ENCODE measurements around the gene MAST4. TPM values are rescaled to one million over a fixed set of nuclear protein-coding genes. Genes with fewer than 3 reads are reported as not detected.
A peak's percentile ranks its signal among the peaks of the same experiment; 100 is the strongest.

Gene MAST4
- total and polyA plus RNA-seq, 7 experiments from 2014 or later: 11.3 to 39.0 (median 28.3) TPM

DNA sequence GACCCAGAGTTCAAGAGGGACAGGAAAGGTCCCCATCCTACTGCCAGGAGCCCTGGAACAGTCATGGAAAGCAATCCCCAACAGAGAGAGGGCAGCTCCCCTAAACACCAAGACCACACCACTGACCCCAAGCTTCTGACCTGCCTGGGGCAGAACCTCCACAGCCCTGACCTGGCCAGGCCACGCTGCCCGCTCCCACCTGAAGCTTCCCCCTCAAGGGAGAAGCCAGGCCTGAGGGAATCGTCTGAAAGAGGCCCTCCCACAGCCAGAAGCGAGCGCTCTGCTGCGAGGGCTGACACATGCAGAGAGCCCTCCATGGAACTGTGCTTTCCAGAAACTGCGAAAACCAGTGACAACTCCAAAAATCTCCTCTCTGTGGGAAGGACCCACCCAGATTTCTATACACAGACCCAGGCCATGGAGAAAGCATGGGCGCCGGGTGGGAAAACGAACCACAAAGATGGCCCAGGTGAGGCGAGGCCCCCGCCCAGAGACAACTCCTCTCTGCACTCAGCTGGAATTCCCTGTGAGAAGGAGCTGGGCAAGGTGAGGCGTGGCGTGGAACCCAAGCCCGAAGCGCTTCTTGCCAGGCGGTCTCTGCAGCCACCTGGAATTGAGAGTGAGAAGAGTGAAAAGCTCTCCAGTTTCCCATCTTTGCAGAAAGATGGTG, 568.8 kb downstream of the MAST4 start:
- peak overlapping the region in 8 of 9 donors; percentile 92 to 100 (median 98) for H3K27ac Mint-ChIP-seq

DNA sequence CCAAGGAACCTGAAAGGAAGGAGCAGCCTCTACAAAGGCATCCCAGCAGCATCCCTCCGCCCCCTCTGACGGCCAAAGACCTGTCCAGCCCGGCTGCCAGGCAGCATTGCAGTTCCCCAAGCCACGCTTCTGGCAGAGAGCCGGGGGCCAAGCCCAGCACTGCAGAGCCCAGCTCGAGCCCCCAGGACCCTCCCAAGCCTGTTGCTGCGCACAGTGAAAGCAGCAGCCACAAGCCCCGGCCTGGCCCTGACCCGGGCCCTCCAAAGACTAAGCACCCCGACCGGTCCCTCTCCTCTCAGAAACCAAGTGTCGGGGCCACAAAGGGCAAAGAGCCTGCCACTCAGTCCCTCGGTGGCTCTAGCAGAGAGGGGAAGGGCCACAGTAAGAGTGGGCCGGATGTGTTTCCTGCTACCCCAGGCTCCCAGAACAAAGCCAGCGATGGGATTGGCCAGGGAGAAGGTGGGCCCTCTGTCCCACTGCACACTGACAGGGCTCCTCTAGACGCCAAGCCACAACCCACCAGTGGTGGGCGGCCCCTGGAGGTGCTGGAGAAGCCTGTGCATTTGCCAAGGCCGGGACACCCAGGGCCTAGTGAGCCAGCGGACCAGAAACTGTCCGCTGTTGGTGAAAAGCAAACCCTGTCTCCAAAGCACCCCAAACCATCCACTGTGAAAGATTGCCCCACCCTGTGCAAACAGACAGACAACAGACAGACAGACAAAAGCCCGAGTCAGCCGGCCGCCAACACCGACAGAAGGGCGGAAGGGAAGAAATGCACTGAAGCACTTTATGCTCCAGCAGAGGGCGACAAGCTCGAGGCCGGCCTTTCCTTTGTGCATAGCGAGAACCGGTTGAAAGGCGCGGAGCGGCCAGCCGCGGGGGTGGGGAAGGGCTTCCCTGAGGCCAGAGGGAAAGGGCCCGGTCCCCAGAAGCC, 569.6 kb downstream of the MAST4 start:
- H3K4me1 ChIP-seq (ENCODE audit: control insufficient read depth in 2 of 2, insufficient read depth in 2 of 2, low read length in 2 of 2): peaks cover 71 to 73% of the 10 kb centered on the region in 2 donors
- DNase-seq (peak; percentile 56 to 78 (median 70)), ATAC-seq (peak; percentile 88)
- intact Hi-C loops (cut with micrococcal nuclease): loop anchor here (1.0 to 10.0 kb wide), 15 partner anchors 8 to 1999 kb away; partner anchors contain the start of genes CCNB1 (in 1 of the 2), CENPK (in 1 of the 2), PIK3R1 (in 1 of the 2) and PPWD1 (in 1 of the 2)
- ChIA-PET CTCF (interaction anchor here (0.6 to 17.3 kb wide), 8 partner anchors 9 to 1082 kb away, joined by 3 to 370 read pairs (median 4); partner anchors contain the start of gene CD180), POLR2A (interaction anchor here (0.6 to 17.7 kb wide), 13 partner anchors 9 to 1050 kb away, joined by 3 to 348 read pairs (median 5); partner anchors contain the start of gene CD180)
- H3K4me1 Mint-ChIP-seq: peaks cover 36 to 83% (median 62%) of the 10 kb centered on the region in 7 donors
- no peaks in the 10 kb centered on the region for H3K27me3 ChIP-seq (ENCODE audit: control insufficient read depth in 2 of 2, insufficient read depth in 2 of 2, low read length in 2 of 2)
- peak overlapping the region; percentile 80 for H3K27ac ChIP-seq (ENCODE audit: low read depth, low read length)
- H3K4me3 ChIP-seq (ENCODE audit: low read length): peak overlapping the region; percentile 54
- H3K36me3 Mint-ChIP-seq: peaks cover 4 to 67% (median 14%) of the 10 kb centered on the region in 5 donors
- H3K9me3 Mint-ChIP-seq: no peaks in the 10 kb centered on the region
- H3K9me3 ChIP-seq (ENCODE audit: control insufficient read depth in 2 of 3, low read length in 3 of 3): no peaks in the 10 kb centered on the region
- peak overlapping the region; percentile 84 to 96 (median 88) for H3K4me3 Mint-ChIP-seq
- peaks cover 0 to 11% (median 0%) of the 10 kb centered on the region in 3 experiments for H3K36me3 ChIP-seq (ENCODE audit: control insufficient read depth in 2 of 3, insufficient read depth in 3 of 3, low read length in 3 of 3)
- peak overlapping the region in 8 of 9 donors; percentile 96 to 100 (median 98) for H3K27ac Mint-ChIP-seq
- no peaks in the 10 kb centered on the region for H3K27me3 Mint-ChIP-seq

More for the DNA sequence above, 568.8 kb downstream of the MAST4 start:
- Mint-ChIP-seq H3K36me3 (peaks cover 4 to 71% (median 14%) of the 10 kb centered on the region in 5 donors), H3K4me3 (peak overlapping the region in 9 of 10 donors; percentile 84 to 96 (median 89)), H3K9me3 (no peaks in the 10 kb centered on the region), H3K27me3 (no peaks in the 10 kb centered on the region), H3K4me1 (peaks cover 44 to 91% (median 70%) of the 10 kb centered on the region in 7 donors)
- ATAC-seq (no peak), DNase-seq (no peak)
- Histone ChIP-seq H3K27ac (ENCODE audit: low read depth, low read length) (peak overlapping the region; percentile 80), H3K36me3 (ENCODE audit: control insufficient read depth in 2 of 3, insufficient read depth in 3 of 3, low read length in 3 of 3) (peaks cover 0 to 11% (median 0%) of the 10 kb centered on the region in 3 experiments), H3K27me3 (ENCODE audit: control insufficient read depth in 2 of 2, insufficient read depth in 2 of 2, low read length in 2 of 2) (no peaks in the 10 kb centered on the region), H3K4me3 (ENCODE audit: low read length) (peak overlapping the region; percentile 54), H3K9me3 (ENCODE audit: control insufficient read depth in 2 of 3, low read length in 3 of 3) (no peaks in the 10 kb centered on the region), H3K4me1 (ENCODE audit: control insufficient read depth in 2 of 2, insufficient read depth in 2 of 2, low read length in 2 of 2) (peaks cover 78 to 79% of the 10 kb centered on the region in 2 donors)
- POLR2A ChIA-PET: interaction anchor here (1.7 to 17.7 kb wide), 5 partner anchors 13 to 58 kb away, joined by 4 to 348 read pairs (median 33); no protein-coding TSS in a partner anchor
- intact Hi-C loops (cut with micrococcal nuclease): loop anchor here in 1 of 2 donors (5.0 to 10.0 kb wide), 7 partner anchors 323 to 2000 kb away; partner anchors contain the start of genes CCNB1, CENPK, PIK3R1 and PPWD1
- CTCF ChIA-PET: interaction anchor here (0.6 to 17.3 kb wide), 7 partner anchors 9 to 1121 kb away, joined by 3 to 370 read pairs (median 3); partner anchors contain the start of gene CD180

DNA sequence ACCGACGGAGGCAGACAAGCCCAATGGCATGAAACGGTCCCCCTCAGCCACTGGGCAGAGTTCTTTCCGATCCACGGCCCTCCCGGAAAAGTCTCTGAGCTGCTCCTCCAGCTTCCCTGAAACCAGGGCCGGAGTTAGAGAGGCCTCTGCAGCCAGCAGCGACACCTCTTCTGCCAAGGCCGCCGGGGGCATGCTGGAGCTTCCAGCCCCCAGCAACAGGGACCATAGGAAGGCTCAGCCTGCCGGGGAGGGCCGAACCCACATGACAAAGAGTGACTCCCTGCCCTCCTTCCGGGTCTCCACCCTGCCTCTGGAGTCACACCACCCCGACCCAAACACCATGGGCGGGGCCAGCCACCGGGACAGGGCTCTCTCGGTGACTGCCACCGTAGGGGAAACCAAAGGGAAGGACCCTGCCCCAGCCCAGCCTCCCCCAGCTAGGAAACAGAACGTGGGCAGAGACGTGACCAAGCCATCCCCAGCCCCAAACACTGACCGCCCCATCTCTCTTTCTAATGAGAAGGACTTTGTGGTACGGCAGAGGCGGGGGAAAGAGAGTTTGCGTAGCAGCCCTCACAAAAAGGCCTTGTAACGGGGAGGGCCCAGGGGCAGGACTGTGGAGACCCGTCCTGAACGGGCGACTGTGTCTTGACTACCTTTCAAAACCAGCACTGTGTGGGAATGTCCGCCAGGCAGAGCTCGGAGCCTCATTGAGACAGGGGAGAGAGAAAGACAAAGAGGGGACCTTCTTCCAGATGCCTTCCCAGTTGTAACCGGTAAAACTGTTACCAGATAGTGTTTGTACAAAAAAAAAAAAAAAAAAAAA, 570.5 kb downstream of the MAST4 start:
- peak overlapping the region; percentile 54 for H3K4me3 ChIP-seq (ENCODE audit: low read length)
- H3K27ac ChIP-seq (ENCODE audit: low read depth, low read length): peak overlapping the region; percentile 80
- H3K4me3 Mint-ChIP-seq: peak overlapping the region; percentile 74 to 96 (median 88)
- peaks cover 27 to 74% (median 53%) of the 10 kb centered on the region in 7 donors for H3K4me1 Mint-ChIP-seq
- ChIA-PET CTCF (interaction anchor here (0.5 to 17.3 kb wide), 9 partner anchors 9 to 1498 kb away, joined by 3 to 370 read pairs (median 3); partner anchors contain the start of gene CD180), POLR2A (interaction anchor here (0.6 to 17.7 kb wide), 15 partner anchors 10 to 1050 kb away, joined by 3 to 348 read pairs (median 5); partner anchors contain the start of gene CD180)
- H3K27me3 Mint-ChIP-seq: no peaks in the 10 kb centered on the region
- H3K4me1 ChIP-seq (ENCODE audit: control insufficient read depth in 2 of 2, insufficient read depth in 2 of 2, low read length in 2 of 2): peaks cover 63 to 67% of the 10 kb centered on the region in 2 donors
- intact Hi-C loops (cut with micrococcal nuclease): loop anchor here (1.0 to 10.0 kb wide), 15 partner anchors 9 to 1998 kb away; partner anchors contain the start of genes CCNB1 (in 1 of the 2), CENPK (in 1 of the 2), PIK3R1 (in 1 of the 2) and PPWD1 (in 1 of the 2)
- peaks cover 4 to 61% (median 14%) of the 10 kb centered on the region in 5 donors for H3K36me3 Mint-ChIP-seq
- ATAC-seq (peak; percentile 74), DNase-seq (peak; percentile 31 to 82 (median 47))
- H3K27me3 ChIP-seq (ENCODE audit: control insufficient read depth in 2 of 2, insufficient read depth in 2 of 2, low read length in 2 of 2): no peaks in the 10 kb centered on the region
- H3K9me3 Mint-ChIP-seq: no peaks in the 10 kb centered on the region
- H3K9me3 ChIP-seq (ENCODE audit: control insufficient read depth in 2 of 3, low read length in 3 of 3): no peaks in the 10 kb centered on the region
- H3K36me3 ChIP-seq (ENCODE audit: control insufficient read depth in 2 of 3, insufficient read depth in 3 of 3, low read length in 3 of 3): peaks cover 0 to 11% (median 0%) of the 10 kb centered on the region in 3 experiments
- H3K27ac Mint-ChIP-seq: peak overlapping the region in 8 of 9 donors; percentile 96 to 100 (median 98)

DNA sequence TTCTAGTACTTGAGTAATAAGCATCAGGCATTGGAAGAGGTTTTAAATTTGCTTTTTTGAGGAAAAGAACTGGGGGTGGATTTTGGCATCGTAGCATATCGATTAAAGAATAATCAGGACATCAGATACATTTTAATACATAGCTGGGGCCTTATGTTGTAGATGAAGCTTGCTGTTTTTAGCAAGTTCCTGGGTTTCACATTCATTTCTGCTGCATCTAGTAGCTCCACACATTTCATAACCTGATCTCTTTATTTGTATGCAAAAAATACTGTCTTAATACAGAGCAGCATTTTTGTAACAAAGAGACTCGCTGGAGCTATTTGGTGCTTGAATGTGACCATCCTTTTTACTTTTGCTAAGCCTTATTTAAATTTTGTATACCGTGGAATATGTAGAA, 571.9 kb downstream of the MAST4 start:
- intact Hi-C loops (cut with micrococcal nuclease): loop anchor here in 1 of 2 donors (1.0 to 10.0 kb wide), 8 partner anchors 14 to 1997 kb away; partner anchors contain the start of genes CCNB1, CENPK, PIK3R1 and PPWD1
- DNase-seq (no peak), ATAC-seq (no peak)
- H3K27ac Mint-ChIP-seq: peak overlapping the region in 8 of 9 donors; percentile 96 to 100 (median 98)
- H3K27ac ChIP-seq (ENCODE audit: low read depth, low read length): peak overlapping the region; percentile 80
- peaks cover 51 to 54% of the 10 kb centered on the region in 2 donors for H3K4me1 ChIP-seq (ENCODE audit: control insufficient read depth in 2 of 2, insufficient read depth in 2 of 2, low read length in 2 of 2)
- H3K36me3 Mint-ChIP-seq: peaks cover 4 to 52% (median 14%) of the 10 kb centered on the region in 5 donors
- H3K4me3 ChIP-seq (ENCODE audit: low read length): peak overlapping the region; percentile 1
- H3K27me3 Mint-ChIP-seq: no peaks in the 10 kb centered on the region
- no peaks in the 10 kb centered on the region for H3K9me3 ChIP-seq (ENCODE audit: control insufficient read depth in 2 of 3, low read length in 3 of 3)
- H3K9me3 Mint-ChIP-seq: no peaks in the 10 kb centered on the region
- ChIA-PET CTCF (interaction anchor here (1.8 to 17.3 kb wide), 3 partner anchors 23 to 1112 kb away, joined by 4 to 370 read pairs (median 7); partner anchors contain the start of gene CD180), POLR2A (interaction anchor here (0.6 to 17.7 kb wide), 6 partner anchors 10 to 47 kb away, joined by 3 to 348 read pairs (median 20); no protein-coding TSS in a partner anchor)
- peak overlapping the region in 9 of 10 donors; percentile 18 to 96 (median 86) for H3K4me3 Mint-ChIP-seq
- H3K4me1 Mint-ChIP-seq: peaks cover 13 to 60% (median 39%) of the 10 kb centered on the region in 7 donors
- no peaks in the 10 kb centered on the region for H3K27me3 ChIP-seq (ENCODE audit: control insufficient read depth in 2 of 2, insufficient read depth in 2 of 2, low read length in 2 of 2)
- peaks cover 0 to 10% (median 0%) of the 10 kb centered on the region in 3 experiments for H3K36me3 ChIP-seq (ENCODE audit: control insufficient read depth in 2 of 3, insufficient read depth in 3 of 3, low read length in 3 of 3)

- H3K9me3 ChIP-seq (ENCODE audit: control insufficient read depth in 2 of 3, low read length in 3 of 3): no peaks in the 10 kb centered on the region
- no peak overlapping the region for H3K4me3 ChIP-seq (ENCODE audit: low read length)
- Mint-ChIP-seq H3K4me3 (no peak overlapping the region), H3K27ac (no peak overlapping the region), H3K4me1 (peaks cover 5 to 41% (median 31%) of the 10 kb centered on the region in 7 donors), H3K9me3 (peaks cover 0 to 11% (median 3%) of the 10 kb centered on the region in 11 donors), H3K36me3 (peaks cover 4 to 45% (median 6%) of the 10 kb centered on the region in 5 donors), H3K27me3 (no peaks in the 10 kb centered on the region)
- H3K27me3 ChIP-seq (ENCODE audit: control insufficient read depth in 2 of 2, insufficient read depth in 2 of 2, low read length in 2 of 2): no peaks in the 10 kb centered on the region
- no peak for ATAC-seq
- no peaks in the 10 kb centered on the region for H3K36me3 ChIP-seq (ENCODE audit: control insufficient read depth in 2 of 3, insufficient read depth in 3 of 3, low read length in 3 of 3)
- intact Hi-C loops (cut with micrococcal nuclease): loop anchor here in 1 of 2 donors (1.0 kb wide), 1 partner anchor 12 kb away; no protein-coding TSS in a partner anchor
- peaks cover 34 to 40% of the 10 kb centered on the region in 2 donors for H3K4me1 ChIP-seq (ENCODE audit: control insufficient read depth in 2 of 2, insufficient read depth in 2 of 2, low read length in 2 of 2)
- POLR2A ChIA-PET: interaction anchor here (17.7 kb wide), 1 partner anchor 35 kb away, joined by 348 read pairs; no protein-coding TSS in a partner anchor
- CTCF ChIA-PET: interaction anchor here (0.6 to 17.3 kb wide), 2 partner anchors 34 to 1087 kb away, joined by 3 to 370 read pairs; partner anchors contain the start of gene CD180
- no peak overlapping the region for H3K27ac ChIP-seq (ENCODE audit: low read depth, low read length)
- no peak for DNase-seq
Observed at GRCh38 chr5:67170767-67171166, 574.6 kb downstream of the MAST4 start.
